NCI-H526 (cell line): Measurements from ENCODE around the gene OBSL1.

ENCODE experiments used
- DNase-seq, 2 experiments: peaks; one replicate each; lab custom pipeline; 2025; lab: John Stamatoyannopoulos, UW

Gene OBSL1

GRCh38 chr2:219565130-219566080 lies 5.9 kb downstream of the OBSL1 start:
- DNase-seq, result no peak

- DNase-seq, result no peak
These were observed 7.9 kb downstream of the OBSL1 start for GRCh38 chr2:219563271-219563928.

GRCh38 chr2:219562049-219563020 lies 9.0 kb downstream of the OBSL1 start:
- peak; percentile 73 to 91 for DNase-seq

GRCh38 chr2:219561179-219562048 lies 9.9 kb downstream of the OBSL1 start:
- peak; percentile 25 to 75 for DNase-seq

GRCh38 chr2:219560893-219561178 lies 10.5 kb downstream of the OBSL1 start:
- no peak for DNase-seq

GRCh38 chr2:219560037-219560892 lies 11.1 kb downstream of the OBSL1 start:
- DNase-seq, result no peak

- DNase-seq, result no peak
These were observed 12.0 kb downstream of the OBSL1 start for GRCh38 chr2:219559156-219559915.

- no peak for DNase-seq
These were observed 13.3 kb downstream of the OBSL1 start for GRCh38 chr2:219557791-219558785.

- no peak for DNase-seq
These were observed 14.0 kb downstream of the OBSL1 start for GRCh38 chr2:219557320-219557719.

GRCh38 chr2:219556413-219556812 lies 14.9 kb downstream of the OBSL1 start:
- no peak for DNase-seq

- no peak for DNase-seq
These were observed 15.4 kb downstream of the OBSL1 start for GRCh38 chr2:219555956-219556355.

- DNase-seq, result no peak
These were observed 17.0 kb downstream of the OBSL1 start for GRCh38 chr2:219554350-219554749.

- DNase-seq, result no peak
These were observed 17.8 kb downstream of the OBSL1 start for GRCh38 chr2:219553463-219553963.

GRCh38 chr2:219553168-219553417 lies 18.2 kb downstream of the OBSL1 start:
- no peak for DNase-seq

GRCh38 chr2:219552382-219553167 lies 18.8 kb downstream of the OBSL1 start:
- DNase-seq, result peak; percentile 79 to 95

- peak; percentile 57 to 70 for DNase-seq
These were observed 19.6 kb downstream of the OBSL1 start for GRCh38 chr2:219551441-219552381.
